Breast epithelium (tissue), 3 donors: ENCODE results near the gene ANKIB1.

Experiments used
- POLR2A ChIP-seq: fragments of 450-650 bp; IDR thresholded peaks from one replicate; pipeline ENCODE4 v1.6.1; 2016; ENCODE audit warnings: antibody characterized with exemption, mild to moderate bottlenecking, moderate library complexity
- POLR2AphosphoS5 ChIP-seq, 3 donors: sonication (generic); formaldehyde crosslinking; IDR thresholded peaks; one replicate each; pipeline ENCODE4 v1.6.1; 2017; ENCODE audit warnings: antibody characterized with exemption in 3 of 3
- TF ChIP-seq, protein P1 (sequence below), 3 donors: fragments of 450-650 bp; IDR thresholded peaks; one replicate each; pipeline ENCODE4 v1.5.1; 2016 to 2017; ENCODE audit warnings: antibody characterized with exemption in 3 of 3, mild to moderate bottlenecking in 3 of 3, moderate library complexity in 3 of 3

DNA sequence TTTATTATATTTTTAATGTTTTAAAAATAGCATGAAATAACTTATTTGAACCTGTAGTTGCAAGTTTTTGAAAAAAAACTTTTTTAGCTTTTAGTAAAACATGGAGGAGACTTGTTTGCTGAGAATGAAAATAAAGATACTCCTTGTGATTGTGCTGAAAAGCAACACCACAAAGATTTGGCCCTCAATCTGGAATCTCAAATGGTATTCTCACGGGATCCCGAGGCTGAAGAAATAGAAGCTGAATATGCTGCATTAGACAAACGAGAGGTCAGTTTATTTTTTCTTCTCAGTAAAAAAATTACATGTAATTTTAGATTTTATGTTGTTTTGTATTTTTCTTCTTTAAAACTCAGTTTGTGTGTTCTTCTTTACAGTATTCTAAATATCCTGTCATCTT, 73.5 kb downstream of the ANKIB1 start:
- TF ChIP-seq, protein P1, sequence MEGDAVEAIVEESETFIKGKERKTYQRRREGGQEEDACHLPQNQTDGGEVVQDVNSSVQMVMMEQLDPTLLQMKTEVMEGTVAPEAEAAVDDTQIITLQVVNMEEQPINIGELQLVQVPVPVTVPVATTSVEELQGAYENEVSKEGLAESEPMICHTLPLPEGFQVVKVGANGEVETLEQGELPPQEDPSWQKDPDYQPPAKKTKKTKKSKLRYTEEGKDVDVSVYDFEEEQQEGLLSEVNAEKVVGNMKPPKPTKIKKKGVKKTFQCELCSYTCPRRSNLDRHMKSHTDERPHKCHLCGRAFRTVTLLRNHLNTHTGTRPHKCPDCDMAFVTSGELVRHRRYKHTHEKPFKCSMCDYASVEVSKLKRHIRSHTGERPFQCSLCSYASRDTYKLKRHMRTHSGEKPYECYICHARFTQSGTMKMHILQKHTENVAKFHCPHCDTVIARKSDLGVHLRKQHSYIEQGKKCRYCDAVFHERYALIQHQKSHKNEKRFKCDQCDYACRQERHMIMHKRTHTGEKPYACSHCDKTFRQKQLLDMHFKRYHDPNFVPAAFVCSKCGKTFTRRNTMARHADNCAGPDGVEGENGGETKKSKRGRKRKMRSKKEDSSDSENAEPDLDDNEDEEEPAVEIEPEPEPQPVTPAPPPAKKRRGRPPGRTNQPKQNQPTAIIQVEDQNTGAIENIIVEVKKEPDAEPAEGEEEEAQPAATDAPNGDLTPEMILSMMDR (IDR thresholded peaks at IDR 0.05): no peak
- TF ChIP-seq POLR2AphosphoS5 (IDR thresholded peaks at IDR 0.05): no peak
- TF ChIP-seq POLR2A: no peak
